Neural cell (in vitro differentiated cells): ENCODE results near the gene FREY1. TPM values are rescaled to one million over a fixed set of nuclear protein-coding genes. Genes with fewer than 3 reads are reported as not detected.

ENCODE experiments used
- H2AFZ ChIP-seq: fragments of 200-600, 300-800 bp; sonication (generic), shearing (Covaris generic); 2 replicates; pipeline ENCODE4 v1.6.0; 2014; ENCODE audit warnings: low read depth, mild to moderate bottlenecking, antibody characterized with exemption, low read length, moderate library complexity
- H3F3A ChIP-seq: fragments of 200-600 bp; shearing (Covaris generic); 2 replicates; pipeline ENCODE4 v1.6.1; 2016; ENCODE audit warnings: mild to moderate bottlenecking, moderate library complexity, mixed read lengths, antibody characterized with exemption, low read length; ENCODE audit not compliant: insufficient read depth, poor library complexity, severe bottlenecking
- H3K27ac ChIP-seq: fragments of 200-600, 300-800 bp; sonication (generic), shearing (Covaris generic); 2 replicates; pipeline ENCODE4 v1.5.1; 2014; ENCODE audit warnings: mild to moderate bottlenecking, low read length, moderate library complexity
- H3K27me3 ChIP-seq: fragments of 300-800, 200-600 bp; sonication (generic), shearing (Covaris generic); 2 replicates; pipeline ENCODE4 v1.6.0; 2014; ENCODE audit warnings: mild to moderate bottlenecking, low read depth, low read length, moderate library complexity; ENCODE audit not compliant: insufficient read depth
- H3K36me3 ChIP-seq: fragments of 300-800, 200-600 bp; sonication (generic), shearing (Covaris generic); 2 replicates; pipeline ENCODE4 v1.5.1; 2014; ENCODE audit warnings: mild to moderate bottlenecking, antibody characterized with exemption, low read length, moderate library complexity; ENCODE audit not compliant: insufficient read depth
- H3K4me2 ChIP-seq: fragments of 300-800, 200-600 bp; sonication (generic), shearing (Covaris generic); 2 replicates; pipeline ENCODE4 v1.6.0; 2014; ENCODE audit warnings: mild to moderate bottlenecking, low read length
- H3K4me3 ChIP-seq: fragments of 300-800, 200-600 bp; sonication (generic), shearing (Covaris generic); 2 replicates; pipeline ENCODE4 v1.5.1; 2014; ENCODE audit warnings: mild to moderate bottlenecking, low read length, moderate library complexity
- H3K79me2 ChIP-seq: fragments of 200-600 bp; shearing (Covaris generic); replicated peaks from 2 replicates; pipeline ENCODE4 v1.6.0; 2014; ENCODE audit warnings: mild to moderate bottlenecking, low read length, moderate library complexity; ENCODE audit not compliant: insufficient read depth
- H3K9ac ChIP-seq: fragments of 300-800, 200-600 bp; sonication (generic), shearing (Covaris generic); 2 replicates; pipeline ENCODE4 v1.6.1; 2016; ENCODE audit warnings: mild to moderate bottlenecking, low read length, mixed read lengths
- H3K9me2 ChIP-seq: fragments of 200-600 bp; shearing (Covaris generic); 2 replicates; pipeline ENCODE4 v1.6.1; 2016; ENCODE audit warnings: mild to moderate bottlenecking, low read length, mixed read lengths; ENCODE audit not compliant: insufficient read depth
- H3K9me3 ChIP-seq: fragments of 200-600, 300-800 bp; sonication (generic), shearing (Covaris generic); 2 replicates; pipeline ENCODE4 v1.6.1; 2016; ENCODE audit warnings: mild to moderate bottlenecking, mixed run types, low read length, moderate library complexity, mixed read lengths
- H4K20me1 ChIP-seq: fragments of 200-600 bp; shearing (Covaris generic); 2 replicates; pipeline ENCODE4 v1.6.1; 2016; ENCODE audit warnings: mild to moderate bottlenecking, mixed run types; ENCODE audit not compliant: insufficient read depth
- CTCF ChIP-seq: fragments of 450-650 bp; IDR thresholded peaks from 2 replicates; pipeline ENCODE4 v1.5.1; 2014; ENCODE audit warnings: antibody characterized with exemption, mild to moderate bottlenecking, moderate library complexity; ENCODE audit not compliant: poor library complexity, severe bottlenecking
- EP300 ChIP-seq: fragments of 450-650 bp; conservative IDR thresholded peaks from 2 replicates; pipeline ENCODE4 v1.6.1; 2014; ENCODE audit warnings: antibody characterized with exemption, mild to moderate bottlenecking, moderate library complexity; ENCODE audit not compliant: poor library complexity, severe bottlenecking
- EZH2 ChIP-seq: fragments of 200-600, 300-800 bp; shearing (Covaris generic), sonication (generic); IDR thresholded peaks from 2 replicates; pipeline ENCODE4 v1.6.1; 2014; ENCODE audit warnings: antibody characterized with exemption, low read length, borderline replicate concordance, mild to moderate bottlenecking; ENCODE audit not compliant: insufficient read depth, poor library complexity, severe bottlenecking
- MXI1 ChIP-seq: fragments of 450-650 bp; conservative IDR thresholded peaks from 2 replicates; pipeline ENCODE4 v1.6.1; 2014; ENCODE audit warnings: antibody characterized with exemption, mild to moderate bottlenecking; ENCODE audit not compliant: poor library complexity, severe bottlenecking
- POLR2AphosphoS5 ChIP-seq: IDR thresholded peaks from 2 replicates; pipeline ENCODE4 v1.6.1; 2012
- RAD21 ChIP-seq: fragments of 450-650 bp; conservative IDR thresholded peaks from 2 replicates; pipeline ENCODE4 v1.6.1; 2014; ENCODE audit warnings: antibody characterized with exemption, mild to moderate bottlenecking, moderate library complexity
- SMC3 ChIP-seq: fragments of 450-650 bp; conservative IDR thresholded peaks from 2 replicates; pipeline ENCODE4 v1.6.1; 2014; ENCODE audit warnings: antibody characterized with exemption, mild to moderate bottlenecking, moderate library complexity; ENCODE audit not compliant: poor library complexity
- TAF1 ChIP-seq: IDR thresholded peaks from 2 replicates; pipeline ENCODE4 v1.6.1; 2012; ENCODE audit warnings: low read depth
- polyA minus RNA-seq: library from RNA; depleted of rRNA, polyadenylated mRNA; stranded (reverse); fragments of >200 nt; gene quantifications from 2 replicates; pipeline ENCODE4 v1.2.3, GENCODE V29; 2014
- polyA plus RNA-seq: library from polyadenylated mRNA; depleted of rRNA; stranded (reverse); fragments of >200 nt; gene quantifications from 2 replicates; pipeline ENCODE4 v1.2.3, GENCODE V29; 2014
- TF ChIP-seq, protein P1 (sequence below): IDR thresholded peaks from 2 replicates; pipeline ENCODE4 v1.6.1; 2012; ENCODE audit warnings: borderline replicate concordance

Gene FREY1, protein sequence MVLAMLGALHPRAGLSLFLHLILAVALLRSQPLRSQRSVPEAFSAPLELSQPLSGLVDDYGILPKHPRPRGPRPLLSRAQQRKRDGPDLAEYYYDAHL
- polyA plus RNA-seq = not detected in 2 replicates
- polyA minus RNA-seq = 1.7 and 2.9 TPM in 2 replicates

DNA sequence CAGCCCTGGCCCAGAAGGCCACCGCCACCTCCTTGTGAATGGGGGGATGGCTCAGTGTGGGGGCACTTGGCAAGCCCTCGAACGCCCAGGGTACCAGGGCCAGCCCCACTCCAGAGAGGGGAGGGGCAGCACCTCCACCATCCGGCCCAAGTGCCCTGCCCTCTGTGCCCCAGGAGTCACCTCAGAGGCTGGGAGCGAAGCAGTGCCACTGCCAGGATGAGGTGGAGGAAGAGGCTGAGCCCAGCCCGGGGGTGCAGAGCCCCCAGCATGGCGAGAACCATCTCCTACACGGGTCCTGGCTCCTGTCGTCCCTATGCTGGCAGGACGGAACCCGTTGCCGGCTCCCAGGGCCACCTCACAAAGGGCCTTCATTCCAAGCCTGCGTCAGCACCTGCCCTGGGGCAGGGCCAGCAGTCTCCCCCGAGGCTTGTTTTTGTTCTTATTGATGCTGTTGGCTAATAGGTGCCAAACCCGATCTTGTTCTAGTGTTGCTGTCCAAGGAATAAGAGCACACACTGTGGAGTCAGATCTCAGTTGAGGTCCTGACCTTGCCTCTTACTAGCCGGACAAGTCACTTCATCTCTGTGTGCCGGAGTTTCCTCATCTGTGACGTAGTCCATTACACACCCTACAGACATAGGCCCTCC, at the start of gene FREY1:
Gene FREY1, minus strand, starts transcription at position 307 of the 647 bp plus-strand sequence. Its CDS starts 26 bp downstream, at position 281.
- no peaks in the 10 kb centered on the region for H3K9me3 ChIP-seq
- H3K79me2 ChIP-seq = peaks cover 10% of the 10 kb centered on the region
- H3F3A ChIP-seq = no peaks in the 10 kb centered on the region
- H3K4me3 ChIP-seq = no peak within 1 kb of the TSS
- no peaks in the 10 kb centered on the region for H3K9me2 ChIP-seq
- H3K36me3 ChIP-seq = no peaks in the 10 kb centered on the region
- H3K27ac ChIP-seq = no peak within 1 kb of the TSS
- no peaks in the 10 kb centered on the region for H3K27me3 ChIP-seq
- no peak within 1 kb of the TSS for H3K9ac ChIP-seq
- TF ChIP-seq EZH2 (no peak), MXI1 (no peak), SMC3 (no peak), EP300 (no peak), CTCF (no peak), POLR2AphosphoS5 (no peak), RAD21 (no peak), TAF1 (no peak)
- TF ChIP-seq, protein P1, sequence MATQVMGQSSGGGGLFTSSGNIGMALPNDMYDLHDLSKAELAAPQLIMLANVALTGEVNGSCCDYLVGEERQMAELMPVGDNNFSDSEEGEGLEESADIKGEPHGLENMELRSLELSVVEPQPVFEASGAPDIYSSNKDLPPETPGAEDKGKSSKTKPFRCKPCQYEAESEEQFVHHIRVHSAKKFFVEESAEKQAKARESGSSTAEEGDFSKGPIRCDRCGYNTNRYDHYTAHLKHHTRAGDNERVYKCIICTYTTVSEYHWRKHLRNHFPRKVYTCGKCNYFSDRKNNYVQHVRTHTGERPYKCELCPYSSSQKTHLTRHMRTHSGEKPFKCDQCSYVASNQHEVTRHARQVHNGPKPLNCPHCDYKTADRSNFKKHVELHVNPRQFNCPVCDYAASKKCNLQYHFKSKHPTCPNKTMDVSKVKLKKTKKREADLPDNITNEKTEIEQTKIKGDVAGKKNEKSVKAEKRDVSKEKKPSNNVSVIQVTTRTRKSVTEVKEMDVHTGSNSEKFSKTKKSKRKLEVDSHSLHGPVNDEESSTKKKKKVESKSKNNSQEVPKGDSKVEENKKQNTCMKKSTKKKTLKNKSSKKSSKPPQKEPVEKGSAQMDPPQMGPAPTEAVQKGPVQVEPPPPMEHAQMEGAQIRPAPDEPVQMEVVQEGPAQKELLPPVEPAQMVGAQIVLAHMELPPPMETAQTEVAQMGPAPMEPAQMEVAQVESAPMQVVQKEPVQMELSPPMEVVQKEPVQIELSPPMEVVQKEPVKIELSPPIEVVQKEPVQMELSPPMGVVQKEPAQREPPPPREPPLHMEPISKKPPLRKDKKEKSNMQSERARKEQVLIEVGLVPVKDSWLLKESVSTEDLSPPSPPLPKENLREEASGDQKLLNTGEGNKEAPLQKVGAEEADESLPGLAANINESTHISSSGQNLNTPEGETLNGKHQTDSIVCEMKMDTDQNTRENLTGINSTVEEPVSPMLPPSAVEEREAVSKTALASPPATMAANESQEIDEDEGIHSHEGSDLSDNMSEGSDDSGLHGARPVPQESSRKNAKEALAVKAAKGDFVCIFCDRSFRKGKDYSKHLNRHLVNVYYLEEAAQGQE = no peak
- no peak within 1 kb of the TSS for H2AFZ ChIP-seq
- H3K4me2 ChIP-seq = no peak within 1 kb of the TSS
- peaks cover 3% of the 10 kb centered on the region for H4K20me1 ChIP-seq

GRCh38 chr11:45949992-45950407, 42.9 kb upstream of the FREY1 start:
- Histone ChIP-seq H3K27ac (no peak overlapping the region), H3F3A (no peaks in the 10 kb centered on the region), H3K9me2 (no peaks in the 10 kb centered on the region), H2AFZ (no peak overlapping the region), H4K20me1 (no peaks in the 10 kb centered on the region), H3K4me3 (no peak overlapping the region), H3K4me2 (no peak overlapping the region), H3K9me3 (no peaks in the 10 kb centered on the region), H3K79me2 (no peaks in the 10 kb centered on the region), H3K36me3 (no peaks in the 10 kb centered on the region), H3K9ac (no peak overlapping the region), H3K27me3 (no peaks in the 10 kb centered on the region)
- TF ChIP-seq, protein P1 = no peak
- TF ChIP-seq RAD21 = no peak
- TF ChIP-seq CTCF = no peak
